ENCODE results near the gene ANKFN1.

DNA sequence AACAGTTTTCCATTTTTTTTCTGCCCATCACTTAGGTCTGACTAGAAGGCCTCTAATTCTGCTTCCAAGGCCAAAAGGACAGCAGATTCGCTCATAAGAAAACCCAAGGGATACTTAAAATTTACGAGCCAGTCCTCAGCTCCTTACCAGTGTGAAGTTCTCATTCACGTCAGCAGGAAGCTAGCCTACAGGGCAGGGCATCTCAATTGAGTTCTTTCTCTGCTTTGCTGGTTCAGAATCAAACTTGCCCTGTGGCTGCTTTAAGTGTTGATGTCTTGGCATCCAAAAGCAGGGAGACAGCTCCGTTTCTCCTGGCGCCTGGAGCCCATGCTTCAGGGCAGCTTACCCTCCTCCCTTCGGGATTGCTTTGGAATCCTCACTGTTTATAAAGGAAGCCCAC lies 136.0 kb downstream of the ANKFN1 start:
- TF ChIP-seq TCF12 (IDR thresholded peaks at IDR 0.05; ENCODE audit: low read depth, low read length) (no peak), HDAC2 (IDR thresholded peaks at IDR 0.05) (no peak), RAD21 (IDR thresholded peaks at IDR 0.05; ENCODE audit: insufficient read depth, low read depth, low read length) (no peak), NR2C1 (IDR thresholded peaks at IDR 0.05) (no peak), BACH1 (IDR thresholded peaks at IDR 0.05; ENCODE audit: borderline replicate concordance) (no peak)
- TF ChIP-seq, protein P1, sequence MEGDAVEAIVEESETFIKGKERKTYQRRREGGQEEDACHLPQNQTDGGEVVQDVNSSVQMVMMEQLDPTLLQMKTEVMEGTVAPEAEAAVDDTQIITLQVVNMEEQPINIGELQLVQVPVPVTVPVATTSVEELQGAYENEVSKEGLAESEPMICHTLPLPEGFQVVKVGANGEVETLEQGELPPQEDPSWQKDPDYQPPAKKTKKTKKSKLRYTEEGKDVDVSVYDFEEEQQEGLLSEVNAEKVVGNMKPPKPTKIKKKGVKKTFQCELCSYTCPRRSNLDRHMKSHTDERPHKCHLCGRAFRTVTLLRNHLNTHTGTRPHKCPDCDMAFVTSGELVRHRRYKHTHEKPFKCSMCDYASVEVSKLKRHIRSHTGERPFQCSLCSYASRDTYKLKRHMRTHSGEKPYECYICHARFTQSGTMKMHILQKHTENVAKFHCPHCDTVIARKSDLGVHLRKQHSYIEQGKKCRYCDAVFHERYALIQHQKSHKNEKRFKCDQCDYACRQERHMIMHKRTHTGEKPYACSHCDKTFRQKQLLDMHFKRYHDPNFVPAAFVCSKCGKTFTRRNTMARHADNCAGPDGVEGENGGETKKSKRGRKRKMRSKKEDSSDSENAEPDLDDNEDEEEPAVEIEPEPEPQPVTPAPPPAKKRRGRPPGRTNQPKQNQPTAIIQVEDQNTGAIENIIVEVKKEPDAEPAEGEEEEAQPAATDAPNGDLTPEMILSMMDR (IDR thresholded peaks at IDR 0.05 in 2 of 3, conservative IDR thresholded peaks at IDR 0.05 in 1 of 3; ENCODE audit: control insufficient read depth in 2 of 3, extremely low read depth in 1 of 3, insufficient read depth in 1 of 3, low read depth in 3 of 3, low read length in 3 of 3): no peak
